ENCODE data around the gene KCNK6. TPM values are rescaled to one million over a fixed set of nuclear protein-coding genes. Genes with fewer than 3 reads are reported as not detected.
A peak's percentile ranks its signal among the peaks of the same experiment; 100 is the strongest.

The KCNK6 gene
- total RNA-seq, 4 donors from 2014 or later: 2.3 to 13.0 (median 4.2) TPM

GRCh38 chr19:38370299-38370698 is 50.7 kb downstream of the KCNK6 start:
- no peak overlapping the region for H3K4me3 ChIP-seq
- H3K4me1 ChIP-seq: peaks cover 3 to 9% (median 6%) of the 10 kb centered on the region in 4 donors
- H3K9me3 ChIP-seq: no peaks in the 10 kb centered on the region
- DNase-seq (ENCODE audit: extremely low spot score): no peak
- WGBS: 74% methylated on average over 12 of the region's 12 CpGs
- H3K27ac ChIP-seq (replicated peaks in 1 of 4): no peak overlapping the region
- no peaks in the 10 kb centered on the region for H3K36me3 ChIP-seq
- TF ChIP-seq POLR2AphosphoS5 (IDR thresholded peaks at IDR 0.05) (no peak), EP300 (IDR thresholded peaks at IDR 0.05) (no peak), CTCF (IDR thresholded peaks at IDR 0.05) (no peak)
- peaks cover 0 to 32% (median 0%) of the 10 kb centered on the region in 4 donors for H3K27me3 ChIP-seq
- intact Hi-C loops (cut with DNase I): no loop called here

- DNase-seq (ENCODE audit: extremely low spot score): no peak
- TF ChIP-seq EP300 (IDR thresholded peaks at IDR 0.05): no peak
- TF ChIP-seq CTCF (IDR thresholded peaks at IDR 0.05): no peak
- no peak for TF ChIP-seq POLR2A (IDR thresholded peaks at IDR 0.05; ENCODE audit: low read depth)
- TF ChIP-seq POLR2AphosphoS5 (IDR thresholded peaks at IDR 0.05): no peak
- WGBS: 83% methylated on average over 5 of the region's 6 CpGs
Measured at GRCh38 chr19:38371081-38371480, 51.4 kb downstream of the KCNK6 start.

GRCh38 chr19:38373907-38374331 is 54.3 kb downstream of the KCNK6 start:
- WGBS: 74% methylated on average over 6 of the region's 6 CpGs
- TF ChIP-seq EP300 (IDR thresholded peaks at IDR 0.05) (no peak), CTCF (IDR thresholded peaks at IDR 0.05) (no peak), POLR2A (IDR thresholded peaks at IDR 0.05; ENCODE audit: low read depth) (no peak)
- intact Hi-C loops (cut with DNase I): loop anchor here (2.0 kb wide), 1 partner anchor 37 kb away; no protein-coding TSS in a partner anchor

More at GRCh38 chr19:38371081-38371480, 51.4 kb downstream of the KCNK6 start:
- peaks cover 0 to 27% (median 0%) of the 10 kb centered on the region in 4 donors for H3K27me3 ChIP-seq
- H3K9me3 ChIP-seq: no peaks in the 10 kb centered on the region
- H3K27ac ChIP-seq (replicated peaks in 1 of 4): no peak overlapping the region
- intact Hi-C loops (cut with DNase I): no loop called here
- H3K36me3 ChIP-seq: peaks cover 0 to 1% (median under 1%) of the 10 kb centered on the region in 4 donors
- peaks cover 11 to 17% (median 14%) of the 10 kb centered on the region in 4 donors for H3K4me1 ChIP-seq
- H3K4me3 ChIP-seq: no peak overlapping the region

GRCh38 chr19:38374332-38375097 is 54.9 kb downstream of the KCNK6 start, which contains the start of gene PSMD8:
TSS of gene PSMD8 (plus strand) at chr19:38374571. CDS start at chr19:38374602, 31 bp downstream.
- Histone ChIP-seq H3K9me3 (no peaks in the 10 kb centered on the region), H3K27ac (replicated peaks in 1 of 4) (peak within 1 kb of the TSS; percentile 90 to 92 (median 91)), H3K36me3 (peaks cover 6 to 35% (median 32%) of the 10 kb centered on the region in 4 donors), H3K4me3 (peak within 1 kb of the TSS; percentile 87 to 90 (median 90)), H3K4me1 (peaks cover 23 to 38% (median 31%) of the 10 kb centered on the region in 4 donors), H3K27me3 (peaks cover 0 to 6% (median 0%) of the 10 kb centered on the region in 4 donors)
- WGBS: 0% methylated on average over 59 of the region's 65 CpGs
- peak; percentile 95 to 96 for TF ChIP-seq POLR2AphosphoS5 (IDR thresholded peaks at IDR 0.05)
- TF ChIP-seq EP300 (IDR thresholded peaks at IDR 0.05): no peak
- peak in 2 of 3 experiments; percentile 6 to 24 for TF ChIP-seq CTCF (IDR thresholded peaks at IDR 0.05)
- peak; percentile 91 for TF ChIP-seq POLR2A (IDR thresholded peaks at IDR 0.05; ENCODE audit: low read depth)
- intact Hi-C loops (cut with DNase I): loop anchor here (2.0 kb wide), 1 partner anchor 38 kb away; no protein-coding TSS in a partner anchor
- peak; percentile 100 for DNase-seq (ENCODE audit: extremely low spot score)

More at GRCh38 chr19:38373907-38374331, 54.3 kb downstream of the KCNK6 start:
- peaks cover 0 to 6% (median 0%) of the 10 kb centered on the region in 4 donors for H3K27me3 ChIP-seq
- H3K4me1 ChIP-seq: peaks cover 23 to 38% (median 31%) of the 10 kb centered on the region in 4 donors
- peak overlapping the region; percentile 87 to 90 (median 90) for H3K4me3 ChIP-seq
- H3K27ac ChIP-seq (replicated peaks in 1 of 4): peak overlapping the region; percentile 90 to 92 (median 91)
- DNase-seq (ENCODE audit: extremely low spot score): no peak
- H3K9me3 ChIP-seq: no peaks in the 10 kb centered on the region
- H3K36me3 ChIP-seq: peaks cover under 1 to 29% (median 26%) of the 10 kb centered on the region in 4 donors
